GM12874 (cell line): ENCODE results near the gene MAP6.

Experiments
- TF ChIP-seq, protein P1 (sequence below): IDR thresholded peaks from 2 replicates; pipeline ENCODE4 v1.5.1; 2011; ENCODE audit warnings: low read depth, mild to moderate bottlenecking, control low read depth, low read length, moderate library complexity; ENCODE audit not compliant: insufficient read depth

Gene MAP6

DNA sequence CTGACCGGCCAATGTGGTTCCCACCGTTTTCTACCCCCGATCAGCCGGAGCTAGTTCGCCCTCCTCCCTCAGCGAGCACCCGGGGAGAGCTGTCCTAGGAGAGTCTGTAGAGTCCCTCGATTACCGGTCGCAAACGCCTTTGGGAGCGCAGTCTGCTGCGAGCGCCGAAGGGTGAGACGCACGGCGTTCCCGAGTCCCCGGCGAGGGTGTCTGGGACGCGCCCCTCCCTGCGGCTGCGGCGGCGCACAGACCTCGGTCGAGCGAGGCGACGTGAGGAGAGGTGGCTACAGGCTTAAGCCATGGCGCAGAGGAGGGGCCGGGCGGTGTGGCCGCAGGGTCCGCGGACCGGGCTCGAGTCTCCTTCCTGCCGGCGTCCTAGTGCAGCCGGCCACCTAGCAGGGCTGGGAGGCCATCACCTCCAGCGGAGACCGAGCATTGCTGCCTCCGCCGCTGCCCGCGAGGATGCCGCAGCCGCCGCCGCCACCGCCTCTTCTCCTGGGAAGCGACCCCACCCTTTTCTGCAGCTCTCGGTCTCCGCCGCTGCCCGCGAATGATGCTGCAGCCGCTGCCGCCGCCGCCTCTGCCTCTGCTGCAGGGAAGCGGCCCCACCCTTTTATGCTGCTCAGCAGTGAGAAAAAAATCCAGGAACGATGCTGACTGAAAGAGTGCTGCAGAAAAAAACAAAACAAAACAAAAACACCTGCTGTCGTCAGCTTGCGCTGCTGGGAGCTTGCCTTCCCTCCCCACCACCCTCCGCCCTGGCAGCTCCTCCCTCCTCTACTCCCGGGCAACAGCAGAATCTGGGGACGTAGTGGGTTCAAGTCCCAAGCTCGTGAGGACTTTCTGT is at the start of gene MAP6:
Gene MAP6, minus strand, starts transcription at position 588 of the 847 bp plus-strand sequence. CDS start 669 bp downstream, outside the sequence.
- TF ChIP-seq, protein P1, sequence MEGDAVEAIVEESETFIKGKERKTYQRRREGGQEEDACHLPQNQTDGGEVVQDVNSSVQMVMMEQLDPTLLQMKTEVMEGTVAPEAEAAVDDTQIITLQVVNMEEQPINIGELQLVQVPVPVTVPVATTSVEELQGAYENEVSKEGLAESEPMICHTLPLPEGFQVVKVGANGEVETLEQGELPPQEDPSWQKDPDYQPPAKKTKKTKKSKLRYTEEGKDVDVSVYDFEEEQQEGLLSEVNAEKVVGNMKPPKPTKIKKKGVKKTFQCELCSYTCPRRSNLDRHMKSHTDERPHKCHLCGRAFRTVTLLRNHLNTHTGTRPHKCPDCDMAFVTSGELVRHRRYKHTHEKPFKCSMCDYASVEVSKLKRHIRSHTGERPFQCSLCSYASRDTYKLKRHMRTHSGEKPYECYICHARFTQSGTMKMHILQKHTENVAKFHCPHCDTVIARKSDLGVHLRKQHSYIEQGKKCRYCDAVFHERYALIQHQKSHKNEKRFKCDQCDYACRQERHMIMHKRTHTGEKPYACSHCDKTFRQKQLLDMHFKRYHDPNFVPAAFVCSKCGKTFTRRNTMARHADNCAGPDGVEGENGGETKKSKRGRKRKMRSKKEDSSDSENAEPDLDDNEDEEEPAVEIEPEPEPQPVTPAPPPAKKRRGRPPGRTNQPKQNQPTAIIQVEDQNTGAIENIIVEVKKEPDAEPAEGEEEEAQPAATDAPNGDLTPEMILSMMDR = no peak

DNA sequence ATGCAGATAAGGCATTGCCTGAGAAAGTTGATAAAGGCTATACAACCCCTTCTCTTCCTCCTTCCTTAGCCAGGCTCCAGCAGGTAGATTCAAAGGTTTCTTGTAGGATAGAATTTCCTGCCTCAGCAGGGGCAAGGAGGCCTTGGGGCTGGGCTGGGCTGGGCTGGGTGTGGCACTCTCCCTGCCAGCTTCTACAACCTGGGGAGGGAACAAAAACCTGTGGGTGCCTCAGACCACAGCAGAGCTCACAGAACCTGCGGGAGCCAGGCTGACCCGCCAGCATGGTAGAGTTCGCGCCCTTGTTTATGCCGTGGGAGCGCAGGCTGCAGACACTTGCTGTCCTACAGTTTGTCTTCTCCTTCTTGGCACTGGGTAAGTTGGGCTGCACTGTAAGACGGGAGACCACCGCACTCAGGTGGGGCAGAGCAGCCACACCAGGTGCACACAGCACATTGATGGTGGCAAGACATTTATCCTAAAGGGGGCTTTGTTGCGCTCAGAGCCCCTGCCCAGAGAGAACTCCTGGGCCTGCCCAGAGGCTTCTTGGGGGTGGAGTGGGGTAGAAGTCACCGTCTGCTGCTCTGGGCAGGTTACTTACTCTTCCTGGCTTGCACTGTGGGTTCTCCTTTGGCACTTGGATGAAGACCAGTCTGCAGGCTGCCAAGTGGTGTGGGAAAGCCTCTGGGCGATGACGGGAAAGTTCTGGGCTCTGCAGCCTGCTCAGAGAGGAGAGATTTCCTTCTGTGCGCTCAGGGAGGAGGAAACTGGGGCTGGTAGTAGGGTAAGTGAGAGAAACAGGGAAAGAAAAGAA is 49.0 kb upstream of the MAP6 start, which contains the start of gene MOGAT2:
Gene MOGAT2, plus strand, starts transcription at position 231 of the 811 bp plus-strand sequence. Its CDS starts 51 bp downstream, at position 282.
- TF ChIP-seq, protein P1 = no peak

- TF ChIP-seq, protein P1 = no peak
Observed at GRCh38 chr11:75716659-75717058, 47.8 kb upstream of the MAP6 start.

DNA sequence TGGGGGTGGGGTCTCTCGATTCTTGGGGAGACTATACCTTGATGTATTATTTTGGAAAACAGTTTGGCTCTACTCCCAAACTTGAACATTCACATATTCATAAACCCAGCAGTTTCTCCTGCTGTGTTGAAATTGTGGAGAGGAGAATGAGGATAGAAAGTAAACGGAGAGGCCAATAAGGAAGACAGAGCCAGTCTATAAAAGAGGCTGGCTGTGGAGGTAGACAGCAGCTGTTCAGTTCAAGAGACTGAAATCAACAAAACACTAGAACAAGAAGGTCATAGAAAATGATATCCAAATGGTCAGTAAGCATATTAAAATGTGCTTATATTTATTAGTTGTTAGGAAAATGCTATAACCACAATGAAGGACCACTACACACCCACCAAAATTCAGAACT is 46.9 kb upstream of the MAP6 start:
- TF ChIP-seq, protein P1 = no peak

GRCh38 chr11:75714211-75714610 is 45.4 kb upstream of the MAP6 start:
- TF ChIP-seq, protein P1 = no peak

- TF ChIP-seq, protein P1 = peak; percentile 96
Observed at GRCh38 chr11:75706260-75706729, 37.5 kb upstream of the MAP6 start.

DNA sequence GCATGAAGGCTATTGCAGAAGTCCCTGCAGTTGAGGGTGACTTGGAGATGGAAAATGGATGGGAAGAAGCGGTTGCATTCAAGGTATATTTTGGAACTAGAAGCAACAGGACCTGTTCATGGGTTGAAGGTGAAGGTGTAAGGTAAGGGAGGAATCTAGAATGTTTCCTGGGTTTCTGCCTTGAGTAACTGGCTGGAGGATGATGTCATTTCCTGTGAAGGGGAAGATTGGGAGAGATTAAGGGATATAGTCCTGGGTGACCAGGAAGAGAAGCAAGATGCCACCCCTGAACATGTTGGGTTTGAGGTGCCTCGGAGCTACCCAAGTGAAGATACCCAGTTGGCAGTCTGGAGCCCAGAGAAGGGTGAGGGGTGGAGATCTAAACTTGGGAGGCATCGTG is 36.7 kb upstream of the MAP6 start:
- TF ChIP-seq, protein P1 = no peak
